ENCODE measurements around the gene BBS1.

The BBS1 gene

DNA sequence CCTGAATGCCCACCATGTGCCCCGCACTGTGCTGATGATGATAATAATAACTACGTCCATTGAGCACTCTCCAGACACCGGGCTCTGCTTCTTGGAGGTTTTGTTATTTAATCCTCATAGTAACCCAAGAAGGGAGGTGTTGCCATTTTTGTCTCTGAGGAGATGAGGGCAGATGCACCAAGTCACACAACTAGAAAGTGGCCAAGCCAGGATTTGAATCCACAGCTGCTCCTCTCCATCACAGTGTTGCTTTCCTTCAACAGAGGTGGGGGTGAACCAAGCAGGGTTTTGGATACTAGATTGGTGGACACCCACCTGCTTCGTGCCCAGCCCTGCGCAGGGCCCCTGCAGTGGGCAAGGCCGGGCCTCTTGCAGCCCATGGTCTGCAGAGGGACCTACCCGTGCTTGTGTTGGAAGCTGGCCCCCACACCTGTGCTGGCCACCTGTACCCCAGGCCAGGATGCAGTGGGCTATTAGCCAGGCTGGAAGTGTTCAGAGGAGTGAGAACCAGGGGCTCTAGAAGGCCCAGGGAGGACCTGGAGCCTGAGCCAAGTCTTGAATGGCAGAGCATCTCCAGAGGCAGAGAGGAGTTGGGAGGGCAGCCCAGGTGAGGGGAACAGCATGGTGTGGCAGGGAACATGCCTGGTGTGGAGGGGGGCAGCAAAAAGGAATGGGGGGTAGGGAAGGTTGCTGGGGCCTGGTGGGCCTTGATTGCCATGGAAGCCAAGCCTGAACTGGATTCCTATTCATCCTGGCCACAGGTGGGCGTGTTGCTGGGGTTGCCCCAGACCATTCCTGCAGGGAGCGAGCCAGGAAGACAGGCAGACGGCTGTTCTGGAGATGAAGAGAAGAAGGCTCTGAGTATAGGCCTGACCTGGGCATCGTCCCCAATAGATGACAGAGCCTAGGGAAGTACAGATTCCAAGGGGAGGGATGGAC, 32.9 kb upstream of the BBS1 start:
- DNase-seq (ENCODE audit: low read depth, low spot score), result no peak

DNA sequence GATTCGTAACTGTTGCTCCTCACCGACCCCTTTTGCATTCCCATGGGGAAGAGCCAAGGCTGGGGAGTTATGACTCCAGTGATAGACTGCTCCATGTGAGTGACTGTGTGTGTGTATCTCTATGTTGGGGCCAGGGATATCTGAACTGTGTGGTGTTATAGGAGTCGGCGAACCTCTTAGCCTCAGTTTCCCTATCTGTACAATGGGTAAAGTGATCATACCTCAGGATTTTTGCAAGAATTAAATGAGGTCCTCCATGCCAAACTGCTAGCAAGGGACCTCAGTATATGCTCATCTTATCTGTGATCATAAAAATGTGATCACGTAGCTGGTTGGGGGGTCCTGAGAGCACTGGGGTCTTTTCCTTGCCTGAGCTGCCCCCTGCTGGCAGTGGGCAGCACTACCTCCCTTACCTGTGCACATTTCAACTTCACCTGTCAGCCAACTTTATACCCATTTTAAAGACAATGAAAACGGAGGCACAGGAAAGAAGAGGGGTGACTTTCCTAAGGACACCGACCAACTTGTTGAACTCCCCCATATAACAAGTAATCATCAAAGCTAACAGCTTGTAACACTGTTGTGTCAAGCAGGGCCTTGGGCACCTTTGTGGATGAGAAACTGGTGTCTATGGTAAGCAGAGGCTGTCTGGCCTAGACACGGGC, 31.6 kb upstream of the BBS1 start:
- no peak for DNase-seq (ENCODE audit: low read depth, low spot score)

DNA sequence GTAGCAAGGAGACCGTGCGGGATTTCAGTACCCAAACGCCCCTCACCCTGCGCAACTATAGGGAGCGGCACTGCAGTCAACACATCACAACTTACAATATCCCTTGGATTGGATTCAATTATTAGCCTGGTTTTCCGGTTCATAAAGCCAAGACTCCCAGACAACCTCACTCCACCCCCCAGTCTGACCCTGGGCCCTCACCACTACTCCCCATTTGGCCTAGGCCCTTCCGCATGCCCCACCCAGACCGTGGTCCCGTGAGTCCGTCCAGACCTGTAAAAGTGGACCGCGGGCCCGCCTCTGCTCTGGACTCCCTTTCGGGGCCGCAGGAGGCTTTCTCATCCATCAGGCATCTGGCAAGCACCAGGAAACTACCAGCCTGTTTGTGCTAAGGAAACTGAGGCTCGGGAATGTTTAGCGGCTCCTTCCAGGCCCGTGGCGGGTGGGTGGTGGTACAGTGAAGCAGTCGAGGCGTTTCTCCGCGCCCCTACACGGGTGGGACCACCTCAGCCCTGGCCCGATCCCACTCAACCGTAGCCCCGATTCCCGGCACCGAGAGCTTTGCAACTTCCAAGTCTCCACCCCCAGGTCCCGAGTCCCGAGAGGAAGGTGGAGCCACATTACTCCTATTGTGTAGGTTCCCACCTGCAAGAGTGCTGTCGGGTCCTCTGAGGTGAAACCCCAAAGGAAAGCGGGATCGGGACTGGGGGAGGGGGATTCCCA, 30.9 kb upstream of the BBS1 start:
- no peak for DNase-seq (ENCODE audit: low read depth, low spot score)

DNA sequence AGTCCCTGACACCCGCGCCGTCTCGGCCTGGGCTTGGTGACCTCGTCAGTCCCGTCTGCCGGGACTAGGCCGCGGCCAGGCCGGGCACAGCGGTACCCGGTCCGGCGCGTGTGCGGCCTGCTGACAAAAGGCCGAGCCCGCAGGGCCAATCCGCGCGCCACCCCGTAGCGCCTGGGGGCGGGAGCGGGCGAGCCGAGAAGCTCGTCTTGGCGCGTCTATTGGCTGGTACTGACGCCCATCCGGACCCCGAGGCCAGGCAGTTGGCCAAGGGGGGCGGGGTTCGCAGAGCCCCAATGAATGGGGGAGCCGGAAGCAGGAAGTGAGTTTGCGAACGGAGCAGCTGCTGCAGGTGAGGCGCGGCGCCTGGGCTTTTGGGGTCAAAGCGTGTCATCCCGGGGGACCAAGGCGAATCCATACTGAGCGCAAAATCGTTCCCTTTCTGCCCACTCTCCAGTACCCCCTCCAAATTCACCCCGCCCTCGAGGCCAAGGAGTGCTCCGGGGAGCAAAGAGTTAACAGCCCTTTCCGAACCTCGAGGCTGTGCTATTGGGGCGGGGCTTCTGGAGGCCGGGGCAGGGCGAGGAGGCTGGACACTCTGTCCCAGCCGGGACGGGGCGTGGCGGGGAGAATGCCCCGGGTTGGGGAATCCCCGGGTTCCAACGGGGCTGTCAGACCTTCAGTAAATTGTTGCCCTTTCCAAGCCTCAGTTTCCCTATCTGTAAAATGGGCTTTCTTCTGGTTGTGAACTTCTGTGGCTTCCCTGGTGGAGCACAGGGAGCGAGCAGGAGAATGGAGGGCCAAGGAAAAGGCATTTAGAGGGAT, 30.1 kb upstream of the BBS1 start, which contains the start of gene DPP3:
Gene DPP3 (plus strand): TSS at position 318 of the 822 bp plus-strand sequence. CDS start 1,767 bp downstream, outside the sequence.
- peak; percentile 93 for DNase-seq (ENCODE audit: low read depth, low spot score)

DNA sequence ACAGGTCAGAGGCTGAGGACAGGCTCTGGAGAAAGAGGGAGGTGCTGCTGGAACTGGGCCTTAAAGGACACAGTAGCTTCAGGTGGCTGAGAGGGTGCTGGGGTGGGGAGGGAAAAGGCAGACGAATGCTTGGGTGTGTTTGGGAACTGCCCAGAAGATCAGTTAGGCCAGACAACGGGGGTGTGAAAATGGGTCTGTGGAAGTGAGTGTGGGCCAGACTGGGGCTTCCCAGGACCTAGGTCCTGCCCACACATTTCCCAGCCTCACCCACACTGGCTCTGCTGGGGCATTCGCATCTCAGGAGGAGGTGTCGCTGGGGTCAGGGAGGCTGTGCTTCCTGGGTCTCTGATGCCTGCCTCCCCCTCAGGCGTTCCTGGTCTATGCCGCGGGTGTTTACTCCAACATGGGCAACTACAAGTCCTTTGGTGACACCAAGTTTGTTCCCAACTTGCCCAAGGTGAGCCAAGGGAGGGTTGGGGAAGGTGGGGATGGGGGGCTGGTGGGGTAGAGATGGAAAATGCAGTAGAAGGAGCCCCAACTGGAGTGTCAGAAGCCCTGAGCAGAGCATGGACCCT, 25.5 kb upstream of the BBS1 start:
- DNase-seq (ENCODE audit: low read depth, low spot score), result no peak

DNA sequence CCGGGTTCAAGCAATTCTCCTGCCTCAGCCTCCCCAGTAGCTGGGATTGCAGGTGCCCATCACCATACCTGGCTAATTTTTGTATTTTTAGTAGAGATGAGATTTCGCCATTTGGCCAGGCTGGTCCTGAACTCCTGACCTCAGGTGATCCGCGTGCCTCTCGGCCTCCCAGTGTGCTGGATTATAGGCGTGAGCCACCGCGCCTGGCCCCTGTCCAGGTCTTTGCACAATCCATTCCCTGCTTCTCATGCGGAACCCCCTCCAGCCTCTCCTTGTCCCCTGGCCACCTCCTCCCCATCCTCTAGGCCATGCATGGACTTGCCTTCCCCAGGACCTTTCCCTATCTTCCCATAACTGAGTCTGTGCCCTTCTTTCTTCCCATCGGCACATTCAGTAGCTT, 21.5 kb upstream of the BBS1 start:
- no peak for DNase-seq (ENCODE audit: low read depth, low spot score)

DNA sequence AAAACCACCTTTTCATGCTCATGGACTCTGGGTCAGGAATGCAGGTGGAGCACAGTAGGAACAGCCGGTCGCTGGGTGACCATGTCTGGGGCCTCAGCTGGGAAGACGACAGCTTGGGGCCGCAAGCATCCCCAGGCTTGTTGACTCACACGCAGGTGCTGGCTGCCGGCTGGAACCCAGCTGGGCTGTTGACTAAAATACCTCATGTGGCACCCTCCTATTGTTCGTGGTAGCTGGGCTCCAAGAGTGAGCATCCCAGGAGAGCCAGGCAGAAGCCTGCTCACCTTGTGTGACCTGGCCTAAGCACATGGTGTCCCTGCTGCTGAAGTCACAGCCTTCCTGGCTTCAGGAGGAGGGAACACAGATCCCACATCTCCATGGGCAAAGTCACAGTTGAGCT, 20.8 kb upstream of the BBS1 start:
- no peak for DNase-seq (ENCODE audit: low read depth, low spot score)

DNA sequence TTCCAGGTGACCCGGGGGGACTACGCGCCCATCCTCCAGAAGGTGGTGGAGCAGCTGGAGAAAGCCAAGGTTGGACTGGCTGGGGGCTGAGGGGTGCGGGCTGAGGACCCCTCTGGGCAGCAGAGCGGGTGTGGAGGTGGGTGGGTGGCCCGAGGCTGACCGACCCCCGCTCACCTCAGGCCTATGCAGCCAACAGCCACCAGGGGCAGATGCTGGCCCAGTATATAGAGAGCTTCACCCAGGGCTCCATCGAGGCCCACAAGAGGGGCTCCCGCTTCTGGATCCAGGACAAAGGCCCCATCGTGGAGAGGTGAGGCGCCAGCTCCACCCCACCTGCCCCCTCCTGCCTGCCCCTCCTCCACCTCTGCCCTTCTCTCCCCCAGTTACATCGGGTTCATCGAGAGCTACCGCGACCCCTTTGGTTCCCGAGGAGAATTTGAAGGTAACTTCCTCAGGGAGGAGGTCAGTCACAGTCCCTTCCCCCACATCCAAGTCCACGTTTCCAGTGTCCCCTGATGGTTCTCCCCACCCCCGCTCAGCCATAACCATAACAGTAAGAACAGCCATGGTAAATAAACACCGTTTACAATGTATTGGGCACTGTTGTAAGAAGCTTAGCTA, 19.0 kb upstream of the BBS1 start:
- DNase-seq (ENCODE audit: low read depth, low spot score), result no peak

DNA sequence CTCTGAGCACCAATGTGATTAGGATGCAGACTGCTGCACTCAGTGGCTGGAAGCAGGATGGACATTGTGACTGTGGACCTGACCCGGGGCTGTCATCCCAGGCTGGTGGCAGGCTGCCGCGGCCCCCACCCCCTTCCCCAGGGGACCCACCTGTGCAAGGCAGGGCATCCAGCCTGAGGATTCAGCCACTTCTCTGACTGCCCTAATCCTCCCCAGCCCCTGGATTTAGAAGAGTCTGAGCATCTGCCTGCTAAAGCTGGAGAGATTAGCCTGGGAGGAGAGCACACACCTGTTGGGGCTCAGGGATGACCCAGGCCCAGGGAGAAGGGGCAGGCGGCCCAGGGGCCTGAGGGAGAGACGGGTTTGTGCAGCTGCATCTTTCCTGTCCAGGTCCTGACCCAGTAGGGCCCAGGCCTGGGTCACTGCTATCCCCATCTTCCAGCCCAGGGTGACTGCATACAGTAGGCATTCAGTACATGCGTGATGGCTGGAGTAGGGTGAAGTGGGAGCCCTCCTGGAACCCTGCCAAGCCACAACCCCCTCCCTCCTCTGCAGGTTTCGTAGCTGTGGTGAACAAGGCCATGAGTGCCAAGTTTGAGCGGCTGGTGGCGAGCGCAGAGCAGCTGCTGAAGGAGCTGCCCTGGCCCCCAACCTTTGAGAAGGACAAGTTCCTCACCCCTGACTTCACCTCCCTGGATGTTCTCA, 18.1 kb upstream of the BBS1 start:
- DNase-seq (ENCODE audit: low read depth, low spot score), result no peak

DNA sequence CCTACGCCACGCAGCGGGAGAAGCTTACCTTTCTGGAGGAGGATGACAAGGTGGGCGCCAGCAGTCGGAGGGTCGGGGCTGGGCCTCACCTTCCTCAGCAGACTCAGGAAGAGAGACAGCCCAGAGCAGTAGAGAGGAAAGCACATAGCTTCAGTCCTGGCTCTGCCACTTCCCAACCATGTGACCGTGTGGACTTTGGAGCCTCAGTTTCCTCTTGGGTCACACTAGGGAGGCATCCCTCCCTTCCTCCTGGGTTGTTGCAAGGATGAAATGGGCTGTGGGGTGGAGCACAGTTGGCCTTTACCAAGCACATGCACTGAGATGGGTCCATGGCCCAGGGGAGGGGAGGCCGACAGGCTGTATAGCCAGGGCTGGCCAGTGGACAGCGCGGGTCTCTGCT, 17.3 kb upstream of the BBS1 start:
- no peak for DNase-seq (ENCODE audit: low read depth, low spot score)

DNA sequence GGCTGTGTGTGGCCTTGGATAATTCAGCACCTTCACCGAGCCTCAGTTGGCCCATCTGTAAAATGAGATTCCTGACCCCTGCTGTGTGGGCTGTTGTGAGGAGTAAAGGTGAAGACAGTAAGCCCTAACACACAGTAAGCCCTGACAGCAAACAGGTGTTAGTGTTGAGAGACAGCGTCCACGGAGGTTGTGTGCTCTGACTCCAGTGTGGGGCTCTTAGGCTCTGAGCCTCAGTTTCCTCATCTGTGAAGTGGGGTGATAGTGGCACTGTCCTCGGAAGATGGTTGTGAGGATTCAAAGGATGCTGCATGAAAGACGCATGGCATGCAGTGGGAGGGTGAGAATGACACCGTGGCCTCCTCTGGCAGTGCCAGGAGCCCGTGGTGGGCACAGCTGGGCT, 16.0 kb upstream of the BBS1 start:
- DNase-seq (ENCODE audit: low read depth, low spot score), result no peak

DNA sequence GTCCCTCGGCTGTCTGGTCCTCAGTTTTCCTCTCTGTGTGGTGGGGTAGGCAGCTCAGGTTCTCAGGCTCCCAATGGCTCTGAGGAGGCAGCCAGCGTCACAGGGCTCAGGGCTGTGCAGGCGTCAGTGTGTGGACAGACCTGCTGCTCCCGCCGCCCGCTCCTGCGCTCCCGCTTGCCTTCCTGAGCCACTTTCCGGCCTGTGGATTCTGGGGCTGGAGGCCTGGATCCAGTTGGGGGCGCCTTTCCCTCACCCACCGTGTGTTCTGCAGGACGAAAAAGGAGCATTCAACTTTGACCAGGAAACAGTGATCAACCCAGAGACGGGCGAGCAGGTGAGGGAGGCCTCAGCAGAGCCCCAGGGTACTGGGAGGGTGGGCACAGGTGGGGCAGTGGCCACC, 15.5 kb upstream of the BBS1 start:
- no peak for DNase-seq (ENCODE audit: low read depth, low spot score)

DNA sequence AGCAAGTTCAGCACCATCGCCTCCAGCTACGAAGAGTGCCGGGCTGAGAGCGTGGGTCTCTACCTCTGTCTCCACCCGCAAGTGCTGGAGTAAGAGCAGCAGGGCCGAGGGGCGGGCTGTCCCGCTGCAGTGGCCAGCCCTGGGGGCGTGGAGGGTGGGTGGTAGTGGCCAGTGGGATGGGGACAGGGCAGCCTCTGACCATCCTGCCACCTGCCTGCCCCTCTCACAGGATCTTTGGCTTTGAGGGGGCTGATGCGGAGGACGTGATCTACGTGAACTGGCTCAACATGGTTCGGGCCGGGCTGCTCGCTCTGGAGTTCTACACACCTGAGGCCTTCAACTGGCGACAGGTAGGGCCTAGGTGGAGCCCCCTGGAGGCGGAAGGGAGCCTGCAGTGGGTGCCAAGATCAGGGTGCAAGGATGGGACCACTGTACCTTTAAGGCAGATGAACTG, 15.0 kb upstream of the BBS1 start:
- DNase-seq (ENCODE audit: low read depth, low spot score), result no peak

DNA sequence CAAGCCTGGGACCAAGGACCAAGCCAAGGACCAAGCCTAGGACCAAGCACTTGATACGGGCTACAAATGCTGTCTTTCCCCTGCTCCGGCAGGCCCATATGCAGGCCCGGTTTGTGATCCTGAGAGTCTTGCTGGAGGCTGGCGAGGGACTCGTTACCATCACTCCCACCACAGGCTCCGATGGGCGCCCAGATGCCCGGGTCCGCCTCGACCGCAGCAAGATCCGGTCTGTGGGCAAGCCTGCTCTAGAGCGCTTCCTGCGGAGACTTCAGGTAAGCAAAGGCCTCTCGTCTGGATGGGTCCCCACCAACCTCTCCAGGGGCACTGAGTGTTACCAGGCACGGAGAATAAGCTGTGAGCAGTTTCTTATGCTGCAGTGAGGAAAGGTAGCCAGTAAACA, 13.2 kb upstream of the BBS1 start:
- DNase-seq (ENCODE audit: low read depth, low spot score), result no peak

DNA sequence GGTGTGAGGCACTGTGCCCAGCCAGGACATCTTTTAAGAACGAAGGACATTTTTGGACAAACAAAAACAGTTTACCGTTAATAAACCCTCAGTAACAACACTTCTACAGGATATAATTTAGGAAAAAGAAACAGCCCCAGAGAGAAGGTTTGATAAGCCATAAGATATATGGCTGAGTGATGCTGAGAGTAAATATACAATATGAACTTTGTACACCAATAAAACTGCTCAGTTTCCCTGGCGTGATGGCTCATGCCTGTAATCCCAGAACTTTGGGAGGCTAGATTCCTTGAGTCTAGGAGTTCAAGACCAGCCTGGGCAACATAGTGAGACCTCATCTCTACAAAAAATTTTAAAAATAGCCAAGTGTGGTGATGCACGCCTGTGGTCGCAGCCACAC, 11.9 kb upstream of the BBS1 start:
- no peak for DNase-seq (ENCODE audit: low read depth, low spot score)

DNA sequence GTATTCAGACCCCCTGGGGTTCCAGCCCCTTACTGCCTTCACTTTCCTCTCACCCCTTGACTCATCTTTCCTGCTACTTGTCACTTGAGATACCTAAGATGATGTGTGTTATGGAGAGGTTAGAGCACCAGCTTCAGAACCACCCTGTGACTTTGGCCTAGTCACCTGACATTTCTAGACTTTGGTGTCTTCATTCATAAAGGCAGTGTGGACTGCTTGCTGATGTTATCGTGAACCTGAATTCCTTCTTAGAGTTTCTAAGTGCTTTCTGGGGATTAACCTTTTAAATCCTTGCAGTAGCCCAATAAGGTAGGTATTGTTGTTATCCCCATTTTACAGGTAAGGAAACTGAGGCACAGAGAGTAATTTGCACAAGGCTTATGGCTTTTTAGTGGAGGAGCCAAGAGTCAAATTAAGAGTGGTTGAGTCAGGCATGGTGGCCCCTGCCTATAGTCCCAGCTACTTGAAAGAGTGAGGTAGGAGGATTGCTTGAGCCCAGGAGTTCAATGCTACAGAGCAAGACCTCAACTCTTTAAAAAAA, 5.1 kb upstream of the BBS1 start:
- DNase-seq (ENCODE audit: low read depth, low spot score), result no peak

DNA sequence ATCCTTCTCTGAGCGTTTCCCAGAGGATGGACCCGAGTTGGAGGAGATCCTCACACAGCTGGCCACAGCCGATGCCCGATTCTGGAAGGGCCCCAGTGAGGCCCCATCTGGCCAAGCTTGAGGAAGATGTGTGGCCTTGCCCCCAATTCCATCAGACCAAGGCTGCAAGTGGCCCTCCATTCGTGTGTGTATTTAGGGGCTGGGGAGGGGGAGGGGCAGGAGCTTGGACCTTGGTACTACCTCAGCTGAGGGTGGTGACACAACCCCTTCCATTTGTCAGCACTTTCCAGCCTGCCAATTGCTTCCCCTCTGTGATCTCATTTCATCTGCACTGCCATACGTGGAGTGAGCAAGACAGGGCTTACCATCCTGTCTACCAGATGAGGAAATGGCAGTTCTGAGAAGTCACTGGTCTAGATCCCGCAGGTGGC, 1.3 kb upstream of the BBS1 start:
- no peak for DNase-seq (ENCODE audit: low read depth, low spot score)

DNA sequence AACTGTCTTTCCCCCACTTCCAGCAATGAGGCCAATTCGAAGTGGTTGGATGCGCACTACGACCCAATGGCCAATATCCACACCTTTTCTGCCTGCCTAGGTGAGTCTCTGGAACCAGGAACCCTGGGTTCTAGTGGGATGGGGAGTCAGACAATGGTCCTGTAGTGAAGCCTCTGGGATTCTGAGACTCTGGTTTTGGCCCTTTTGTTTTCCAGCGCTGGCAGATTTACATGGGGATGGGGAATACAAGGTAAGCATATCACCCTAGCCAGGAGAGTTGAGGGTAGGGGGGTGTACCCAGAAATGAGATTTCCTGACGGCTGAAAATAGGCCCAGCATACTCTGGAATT, 530 bp downstream of the BBS1 start:
- no peak for DNase-seq (ENCODE audit: low read depth, low spot score)

DNA sequence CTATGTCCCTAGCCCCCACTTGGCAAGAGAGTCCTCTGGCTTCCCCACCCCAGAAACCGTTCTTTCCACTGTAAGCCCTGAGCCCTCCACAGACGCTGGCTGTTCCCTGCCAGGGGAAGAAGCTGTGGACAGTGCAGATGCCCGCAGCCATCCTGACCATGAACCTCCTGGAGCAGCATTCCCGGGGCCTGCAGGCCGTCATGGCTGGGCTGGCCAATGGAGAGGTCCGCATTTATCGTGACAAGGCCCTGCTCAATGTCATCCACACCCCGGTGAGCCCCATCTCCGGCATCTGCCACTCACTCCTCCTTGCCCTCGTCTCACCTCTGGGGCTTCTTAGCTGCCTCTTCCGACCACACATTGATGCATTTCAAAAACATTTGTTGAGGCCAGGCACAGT, 13.2 kb downstream of the BBS1 start:
- no peak for DNase-seq (ENCODE audit: low read depth, low spot score)
